Measurements from ENCODE around the gene SLC43A2. TPM values are rescaled to one million over a fixed set of nuclear protein-coding genes. Genes with fewer than 3 reads are reported as not detected.

The SLC43A2 gene
- total and polyA plus RNA-seq, 2 of the 13 experiments (the other 11 are each of a cell fraction or from before 2014, with no cell fraction given): 7.3 to 20.0 TPM

DNA sequence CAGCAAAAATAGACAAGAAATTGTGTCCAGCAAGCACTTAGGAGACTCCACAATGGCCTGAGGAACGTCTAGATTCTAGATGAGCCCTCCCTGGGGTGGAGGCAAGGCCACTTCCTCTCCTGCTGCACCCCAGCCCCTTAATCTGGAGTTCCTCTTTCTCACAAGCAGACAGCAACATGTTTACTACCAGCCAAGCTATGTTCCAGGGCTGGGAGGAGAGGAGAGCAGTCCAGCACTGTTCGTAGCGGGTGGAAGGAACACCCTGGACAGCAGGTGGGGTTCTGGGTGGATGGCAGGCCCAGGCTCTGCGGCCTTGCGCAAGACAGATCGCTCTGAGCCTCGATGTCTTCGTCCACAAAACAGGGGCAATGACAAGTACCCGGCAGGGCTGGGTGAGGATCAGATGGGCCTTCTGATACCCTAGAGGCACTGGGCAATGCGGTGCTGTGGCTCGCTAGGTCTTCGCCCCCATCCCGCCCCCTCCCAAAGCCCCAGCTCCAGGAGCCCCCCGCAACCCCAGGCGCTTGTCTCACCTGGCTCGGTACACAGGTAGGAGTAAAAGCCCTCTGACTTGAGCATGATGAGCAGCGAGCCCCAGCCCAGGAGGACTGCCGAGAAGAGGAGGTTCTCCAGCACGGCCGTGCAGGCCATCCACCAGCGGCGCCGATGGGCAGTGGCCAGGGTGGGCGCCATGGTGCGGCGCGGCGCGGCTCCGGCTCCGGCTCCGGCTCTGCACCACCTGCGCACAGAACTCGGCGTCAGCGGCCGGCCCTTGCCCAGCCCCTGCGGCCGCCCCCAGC, 1.3 kb downstream of the SLC43A2 start:
- WGBS (ENCODE audit: low lambda C conversion rate): 0% methylated on average over 2 of the region's 39 CpGs
- BruUV-seq (replicated peaks): no TSS peak
- ATAC-seq (peak; percentile 26), FAIRE-seq (no peak), DNase-seq (ENCODE audit: low spot score) (no peak)
- Histone ChIP-seq H3K9ac (ENCODE audit: insufficient read depth, low read depth, low read length) (peak overlapping the region; percentile 69), H3K27me3 (ENCODE audit: control insufficient read depth in 1 of 2, insufficient read depth in 2 of 2, low read length in 2 of 2) (peaks cover 0 to 2% of the 10 kb centered on the region in 2 experiments; a peak in 1 of 5 replicates), H2AFZ (ENCODE audit: low read length) (no peak overlapping the region), H3K9me3 (ENCODE audit: low read length) (no peaks in the 10 kb centered on the region), H3K27ac (ENCODE audit: extremely low read length, insufficient read depth, low read length) (no peak overlapping the region), H3K4me3 (replicated peaks in 1 of 3; ENCODE audit: insufficient read depth in 1 of 3, low read depth in 2 of 3, low read length in 3 of 3) (peak overlapping the region; percentile 62 to 93 (median 90); a peak in 5 of 6 replicates), H3K36me3 (replicated peaks in 1 of 2; ENCODE audit: control insufficient read depth in 1 of 2, insufficient read depth in 2 of 2, low read length in 2 of 2) (peaks cover 0 to 2% of the 10 kb centered on the region in 2 experiments; a peak in 1 of 5 replicates), H3K4me2 (ENCODE audit: low read depth, low read length) (peak overlapping the region; percentile 99), H3K79me2 (ENCODE audit: insufficient read depth, low read length) (no peaks in the 10 kb centered on the region), H3K4me1 (ENCODE audit: insufficient read depth, low read length) (peaks cover 40% of the 10 kb centered on the region), H4K20me1 (ENCODE audit: insufficient read depth, low read length) (no peaks in the 10 kb centered on the region)
- in situ Hi-C loops (cut with HindIII; ENCODE audit: extremely low pct_ligation_motif_present, low pct_unique_long_range_greater_than_20kb): loop anchor here (5.0 kb wide), 1 partner anchor 50 kb away; no protein-coding TSS in a partner anchor
- CTCF ChIA-PET (ENCODE audit: low intra/inter-chr PET ratio, low total read pairs): no interaction called here
- POLR2A ChIA-PET: interaction anchor here (0.6 to 3.2 kb wide), 11 partner anchors 9 to 183 kb away, joined by 3 to 27 read pairs (median 4); partner anchors contain the start of genes INPP5K and RILP
- intact Hi-C loops (cut with micrococcal nuclease; ENCODE audit: unreplicated experiment): no loop called here
- TF ChIP-seq ZNF207 (IDR thresholded peaks at IDR 0.05; ENCODE audit: borderline replicate concordance) (no peak), SALL1 (CRISPR knock-in tag; IDR thresholded peaks at IDR 0.05) (0 out of 2 replicates have a peak, but pooled peaks have one; percentile 12), GATAD2A (CRISPR knock-in tag; IDR thresholded peaks at IDR 0.05) (no peak), ZBTB38 (CRISPR knock-in tag; IDR thresholded peaks at IDR 0.05) (peak; percentile 86), ZFP90 (CRISPR knock-in tag; IDR thresholded peaks at IDR 0.05; ENCODE audit: borderline replicate concordance) (0 out of 2 replicates have a peak, but pooled peaks have one; percentile 37), PAF1 (CRISPR knock-in tag; IDR thresholded peaks at IDR 0.05) (no peak), LRRFIP1 (CRISPR knock-in tag; conservative IDR thresholded peaks at IDR 0.05) (no peak), ZNF326 (CRISPR knock-in tag; IDR thresholded peaks at IDR 0.05; ENCODE audit: borderline replicate concordance) (no peak), ZSCAN22 (CRISPR knock-in tag; IDR thresholded peaks at IDR 0.05) (no peak), MTA1 (CRISPR knock-in tag; IDR thresholded peaks at IDR 0.05; ENCODE audit: borderline replicate concordance) (0 out of 2 replicates have a peak, but pooled peaks have one; percentile 9), ZFX (CRISPR knock-in tag; IDR thresholded peaks at IDR 0.05; ENCODE audit: low read depth) (0 out of 2 replicates have a peak, but pooled peaks have one; percentile 54), SNRNP70 (IDR thresholded peaks at IDR 0.05; ENCODE audit: low read depth, low read length) (no peak)
- TF ChIP-seq, protein P1, sequence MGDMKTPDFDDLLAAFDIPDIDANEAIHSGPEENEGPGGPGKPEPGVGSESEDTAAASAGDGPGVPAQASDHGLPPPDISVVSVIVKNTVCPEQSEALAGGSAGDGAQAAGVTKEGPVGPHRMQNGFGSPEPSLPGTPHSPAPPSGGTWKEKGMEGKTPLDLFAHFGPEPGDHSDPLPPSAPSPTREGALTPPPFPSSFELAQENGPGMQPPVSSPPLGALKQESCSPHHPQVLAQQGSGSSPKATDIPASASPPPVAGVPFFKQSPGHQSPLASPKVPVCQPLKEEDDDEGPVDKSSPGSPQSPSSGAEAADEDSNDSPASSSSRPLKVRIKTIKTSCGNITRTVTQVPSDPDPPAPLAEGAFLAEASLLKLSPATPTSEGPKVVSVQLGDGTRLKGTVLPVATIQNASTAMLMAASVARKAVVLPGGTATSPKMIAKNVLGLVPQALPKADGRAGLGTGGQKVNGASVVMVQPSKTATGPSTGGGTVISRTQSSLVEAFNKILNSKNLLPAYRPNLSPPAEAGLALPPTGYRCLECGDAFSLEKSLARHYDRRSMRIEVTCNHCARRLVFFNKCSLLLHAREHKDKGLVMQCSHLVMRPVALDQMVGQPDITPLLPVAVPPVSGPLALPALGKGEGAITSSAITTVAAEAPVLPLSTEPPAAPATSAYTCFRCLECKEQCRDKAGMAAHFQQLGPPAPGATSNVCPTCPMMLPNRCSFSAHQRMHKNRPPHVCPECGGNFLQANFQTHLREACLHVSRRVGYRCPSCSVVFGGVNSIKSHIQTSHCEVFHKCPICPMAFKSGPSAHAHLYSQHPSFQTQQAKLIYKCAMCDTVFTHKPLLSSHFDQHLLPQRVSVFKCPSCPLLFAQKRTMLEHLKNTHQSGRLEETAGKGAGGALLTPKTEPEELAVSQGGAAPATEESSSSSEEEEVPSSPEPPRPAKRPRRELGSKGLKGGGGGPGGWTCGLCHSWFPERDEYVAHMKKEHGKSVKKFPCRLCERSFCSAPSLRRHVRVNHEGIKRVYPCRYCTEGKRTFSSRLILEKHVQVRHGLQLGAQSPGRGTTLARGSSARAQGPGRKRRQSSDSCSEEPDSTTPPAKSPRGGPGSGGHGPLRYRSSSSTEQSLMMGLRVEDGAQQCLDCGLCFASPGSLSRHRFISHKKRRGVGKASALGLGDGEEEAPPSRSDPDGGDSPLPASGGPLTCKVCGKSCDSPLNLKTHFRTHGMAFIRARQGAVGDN (CRISPR knock-in tag; IDR thresholded peaks at IDR 0.05): peak; percentile 49
- TF ChIP-seq, protein P2, sequence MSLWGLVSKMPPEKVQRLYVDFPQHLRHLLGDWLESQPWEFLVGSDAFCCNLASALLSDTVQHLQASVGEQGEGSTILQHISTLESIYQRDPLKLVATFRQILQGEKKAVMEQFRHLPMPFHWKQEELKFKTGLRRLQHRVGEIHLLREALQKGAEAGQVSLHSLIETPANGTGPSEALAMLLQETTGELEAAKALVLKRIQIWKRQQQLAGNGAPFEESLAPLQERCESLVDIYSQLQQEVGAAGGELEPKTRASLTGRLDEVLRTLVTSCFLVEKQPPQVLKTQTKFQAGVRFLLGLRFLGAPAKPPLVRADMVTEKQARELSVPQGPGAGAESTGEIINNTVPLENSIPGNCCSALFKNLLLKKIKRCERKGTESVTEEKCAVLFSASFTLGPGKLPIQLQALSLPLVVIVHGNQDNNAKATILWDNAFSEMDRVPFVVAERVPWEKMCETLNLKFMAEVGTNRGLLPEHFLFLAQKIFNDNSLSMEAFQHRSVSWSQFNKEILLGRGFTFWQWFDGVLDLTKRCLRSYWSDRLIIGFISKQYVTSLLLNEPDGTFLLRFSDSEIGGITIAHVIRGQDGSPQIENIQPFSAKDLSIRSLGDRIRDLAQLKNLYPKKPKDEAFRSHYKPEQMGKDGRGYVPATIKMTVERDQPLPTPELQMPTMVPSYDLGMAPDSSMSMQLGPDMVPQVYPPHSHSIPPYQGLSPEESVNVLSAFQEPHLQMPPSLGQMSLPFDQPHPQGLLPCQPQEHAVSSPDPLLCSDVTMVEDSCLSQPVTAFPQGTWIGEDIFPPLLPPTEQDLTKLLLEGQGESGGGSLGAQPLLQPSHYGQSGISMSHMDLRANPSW (CRISPR knock-in tag; IDR thresholded peaks at IDR 0.05; ENCODE audit: borderline replicate concordance): no peak

Data from HepG2 (cell line).